Ishikawa (cell line): ENCODE measurements around the gene TRAPPC8.

ENCODE experiments used
- CEBPB ChIP-seq: IDR thresholded peaks from 2 replicates; pipeline ENCODE4 v1.6.1; 2012
- CREB1 ChIP-seq: IDR thresholded peaks from 2 replicates; pipeline ENCODE4 v1.6.1; 2012; ENCODE audit warnings: low read depth
- EGR1 ChIP-seq: IDR thresholded peaks from 2 replicates; pipeline ENCODE4 v1.6.1; 2012
- EP300 ChIP-seq: IDR thresholded peaks from 2 replicates; pipeline ENCODE4 v1.6.1; 2012; ENCODE audit warnings: borderline replicate concordance
- FOXM1 ChIP-seq: IDR thresholded peaks from 2 replicates; pipeline ENCODE4 v1.6.1; 2012; ENCODE audit warnings: low read depth, borderline replicate concordance
- MAX ChIP-seq: IDR thresholded peaks from 2 replicates; pipeline ENCODE4 v1.6.1; 2012
- NFIC ChIP-seq: IDR thresholded peaks from 2 replicates; pipeline ENCODE4 v1.6.1; 2012
- RAD21 ChIP-seq: IDR thresholded peaks from 2 replicates; pipeline ENCODE4 v1.6.1; 2012; ENCODE audit warnings: low read depth
- TAF1 ChIP-seq: IDR thresholded peaks from 2 replicates; pipeline ENCODE4 v1.6.1; 2012; ENCODE audit warnings: low read depth, mild to moderate bottlenecking
- TCF12 ChIP-seq: IDR thresholded peaks from 2 replicates; pipeline ENCODE4 v1.6.1; 2012; ENCODE audit warnings: low read depth
- TEAD4 ChIP-seq: IDR thresholded peaks from 2 replicates; pipeline ENCODE4 v1.6.1; 2012
- YY1 ChIP-seq: IDR thresholded peaks from 2 replicates; pipeline ENCODE4 v1.6.1; 2012; ENCODE audit warnings: low read depth
- TF ChIP-seq, protein P1 (sequence below): IDR thresholded peaks from 2 replicates; pipeline ENCODE4 v1.6.1; 2012; ENCODE audit warnings: low read depth, mild to moderate bottlenecking
- TF ChIP-seq, protein P2 (sequence below): IDR thresholded peaks from 2 replicates; pipeline ENCODE4 v1.6.1; 2012

DNA sequence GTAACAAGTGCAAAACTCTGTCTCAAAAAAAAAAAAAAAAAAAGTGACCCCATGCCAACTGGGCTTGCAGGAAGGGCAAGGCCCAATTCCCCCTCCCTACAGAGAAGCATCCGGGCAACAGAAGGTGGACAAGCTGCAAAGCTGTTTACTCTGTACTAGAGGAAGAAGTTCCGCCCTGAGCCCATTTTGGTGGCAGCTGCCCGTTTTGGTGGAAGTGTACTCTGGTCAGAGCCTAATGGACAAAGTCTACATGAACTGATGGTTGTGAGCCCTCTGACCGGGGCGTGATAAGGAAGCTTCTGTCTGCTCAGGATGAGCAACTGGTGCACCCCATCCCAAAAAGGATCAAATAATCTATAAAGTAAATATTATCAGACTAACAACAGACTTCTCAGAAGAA is 65.0 kb downstream of the TRAPPC8 start:
- TF ChIP-seq RAD21 (no peak), MAX (no peak), TCF12 (no peak), EGR1 (no peak), CEBPB (no peak), EP300 (no peak), TAF1 (no peak), TEAD4 (no peak), YY1 (no peak), FOXM1 (no peak), CREB1 (no peak), NFIC (no peak)
- TF ChIP-seq, protein P1, sequence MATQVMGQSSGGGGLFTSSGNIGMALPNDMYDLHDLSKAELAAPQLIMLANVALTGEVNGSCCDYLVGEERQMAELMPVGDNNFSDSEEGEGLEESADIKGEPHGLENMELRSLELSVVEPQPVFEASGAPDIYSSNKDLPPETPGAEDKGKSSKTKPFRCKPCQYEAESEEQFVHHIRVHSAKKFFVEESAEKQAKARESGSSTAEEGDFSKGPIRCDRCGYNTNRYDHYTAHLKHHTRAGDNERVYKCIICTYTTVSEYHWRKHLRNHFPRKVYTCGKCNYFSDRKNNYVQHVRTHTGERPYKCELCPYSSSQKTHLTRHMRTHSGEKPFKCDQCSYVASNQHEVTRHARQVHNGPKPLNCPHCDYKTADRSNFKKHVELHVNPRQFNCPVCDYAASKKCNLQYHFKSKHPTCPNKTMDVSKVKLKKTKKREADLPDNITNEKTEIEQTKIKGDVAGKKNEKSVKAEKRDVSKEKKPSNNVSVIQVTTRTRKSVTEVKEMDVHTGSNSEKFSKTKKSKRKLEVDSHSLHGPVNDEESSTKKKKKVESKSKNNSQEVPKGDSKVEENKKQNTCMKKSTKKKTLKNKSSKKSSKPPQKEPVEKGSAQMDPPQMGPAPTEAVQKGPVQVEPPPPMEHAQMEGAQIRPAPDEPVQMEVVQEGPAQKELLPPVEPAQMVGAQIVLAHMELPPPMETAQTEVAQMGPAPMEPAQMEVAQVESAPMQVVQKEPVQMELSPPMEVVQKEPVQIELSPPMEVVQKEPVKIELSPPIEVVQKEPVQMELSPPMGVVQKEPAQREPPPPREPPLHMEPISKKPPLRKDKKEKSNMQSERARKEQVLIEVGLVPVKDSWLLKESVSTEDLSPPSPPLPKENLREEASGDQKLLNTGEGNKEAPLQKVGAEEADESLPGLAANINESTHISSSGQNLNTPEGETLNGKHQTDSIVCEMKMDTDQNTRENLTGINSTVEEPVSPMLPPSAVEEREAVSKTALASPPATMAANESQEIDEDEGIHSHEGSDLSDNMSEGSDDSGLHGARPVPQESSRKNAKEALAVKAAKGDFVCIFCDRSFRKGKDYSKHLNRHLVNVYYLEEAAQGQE = no peak
- TF ChIP-seq, protein P2, sequence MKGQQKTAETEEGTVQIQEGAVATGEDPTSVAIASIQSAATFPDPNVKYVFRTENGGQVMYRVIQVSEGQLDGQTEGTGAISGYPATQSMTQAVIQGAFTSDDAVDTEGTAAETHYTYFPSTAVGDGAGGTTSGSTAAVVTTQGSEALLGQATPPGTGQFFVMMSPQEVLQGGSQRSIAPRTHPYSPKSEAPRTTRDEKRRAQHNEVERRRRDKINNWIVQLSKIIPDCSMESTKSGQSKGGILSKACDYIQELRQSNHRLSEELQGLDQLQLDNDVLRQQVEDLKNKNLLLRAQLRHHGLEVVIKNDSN = no peak
